Right kidney (tissue), 1 donor: ENCODE measurements around the gene RHOV.

ENCODE experiments used
- DNase-seq: peaks from one replicate; pipeline ENCODE4 v3.0.0-alpha.2; 2016

RHOV gene

DNA sequence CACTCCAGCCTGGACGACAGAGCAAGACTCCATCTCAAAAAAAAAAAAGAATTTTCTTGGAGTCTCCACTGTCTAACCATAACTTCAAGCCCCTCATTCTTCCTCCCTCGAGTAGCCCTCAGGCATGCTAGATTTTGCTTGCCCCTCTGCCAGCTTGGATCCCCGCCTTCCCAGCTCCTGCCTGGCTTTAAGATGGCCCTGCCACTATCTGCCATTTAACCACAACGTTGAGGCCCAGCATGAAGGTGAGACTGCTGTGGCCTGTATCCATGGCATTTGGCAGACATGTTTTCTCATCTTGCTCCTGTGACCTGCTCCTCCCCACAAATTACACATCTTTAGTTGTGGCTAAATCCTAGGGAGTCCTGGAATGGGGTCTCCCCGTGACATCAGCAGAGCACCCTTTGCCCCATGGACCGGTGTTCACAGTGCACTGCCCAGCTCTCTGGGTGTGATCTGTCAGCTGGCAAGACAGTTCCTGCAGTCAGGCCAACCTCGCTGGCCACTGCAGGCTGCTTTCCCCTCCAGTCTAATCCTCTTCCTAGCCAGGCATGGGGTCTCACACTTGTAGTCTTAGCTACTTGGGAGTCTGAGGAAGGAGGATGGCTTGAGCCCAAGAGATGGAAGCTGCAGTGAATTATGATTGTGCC, 30.6 kb upstream of the RHOV start:
- no peak for DNase-seq

DNA sequence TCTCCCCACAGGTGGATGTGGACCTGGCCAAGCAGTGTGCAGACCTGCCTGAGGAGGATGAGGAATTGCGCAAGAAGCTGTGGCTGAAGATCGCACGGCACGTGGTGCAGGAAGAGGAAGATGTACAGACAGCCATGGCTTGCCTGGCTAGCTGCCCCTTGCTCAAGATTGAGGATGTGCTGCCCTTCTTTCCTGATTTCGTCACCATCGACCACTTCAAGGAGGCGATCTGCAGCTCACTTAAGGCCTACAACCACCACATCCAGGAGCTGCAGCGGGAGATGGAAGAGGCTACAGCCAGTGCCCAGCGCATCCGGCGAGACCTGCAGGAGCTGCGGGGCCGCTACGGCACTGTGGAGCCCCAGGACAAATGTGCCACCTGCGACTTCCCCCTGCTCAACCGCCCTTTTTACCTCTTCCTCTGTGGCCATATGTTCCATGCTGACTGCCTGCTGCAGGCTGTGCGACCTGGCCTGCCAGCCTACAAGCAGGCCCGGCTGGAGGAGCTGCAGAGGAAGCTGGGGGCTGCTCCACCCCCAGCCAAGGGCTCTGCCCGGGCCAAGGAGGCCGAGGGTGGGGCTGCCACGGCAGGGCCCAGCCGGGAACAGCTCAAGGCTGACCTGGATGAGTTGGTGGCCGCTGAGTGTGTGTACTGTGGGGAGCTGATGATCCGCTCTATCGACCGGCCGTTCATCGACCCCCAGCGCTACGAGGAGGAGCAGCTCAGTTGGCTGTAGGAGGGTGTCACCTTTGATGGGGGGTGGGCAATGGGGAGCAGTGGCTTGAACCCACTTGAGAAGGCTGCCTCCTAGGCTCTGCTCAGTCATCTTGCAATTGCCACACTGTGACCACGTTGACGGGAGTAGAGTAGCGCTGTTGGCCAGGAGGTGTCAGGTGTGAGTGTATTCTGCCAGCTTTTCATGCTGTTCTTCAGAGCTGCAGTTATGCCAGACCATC, 28.8 kb upstream of the RHOV start:
- DNase-seq: no peak

DNA sequence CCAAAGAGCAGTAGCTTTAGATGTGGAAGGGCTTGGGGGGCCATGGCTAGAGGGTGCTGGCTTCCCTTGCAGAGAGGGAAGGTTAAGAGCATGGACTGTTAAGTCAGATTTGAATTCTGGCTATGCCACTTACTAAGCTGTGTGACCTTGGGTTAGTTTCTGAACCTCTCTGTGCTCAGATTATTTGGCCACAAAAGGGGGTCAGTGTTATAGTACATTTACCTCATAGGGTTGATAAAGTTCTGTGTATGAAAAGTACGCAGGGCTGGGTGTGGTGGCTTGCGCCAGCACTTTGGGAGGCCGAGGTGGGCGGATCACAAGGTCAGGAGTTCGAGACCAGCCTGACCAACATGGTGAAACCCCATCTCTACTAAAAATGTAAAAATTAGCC, 27.0 kb upstream of the RHOV start:
- DNase-seq: no peak

DNA sequence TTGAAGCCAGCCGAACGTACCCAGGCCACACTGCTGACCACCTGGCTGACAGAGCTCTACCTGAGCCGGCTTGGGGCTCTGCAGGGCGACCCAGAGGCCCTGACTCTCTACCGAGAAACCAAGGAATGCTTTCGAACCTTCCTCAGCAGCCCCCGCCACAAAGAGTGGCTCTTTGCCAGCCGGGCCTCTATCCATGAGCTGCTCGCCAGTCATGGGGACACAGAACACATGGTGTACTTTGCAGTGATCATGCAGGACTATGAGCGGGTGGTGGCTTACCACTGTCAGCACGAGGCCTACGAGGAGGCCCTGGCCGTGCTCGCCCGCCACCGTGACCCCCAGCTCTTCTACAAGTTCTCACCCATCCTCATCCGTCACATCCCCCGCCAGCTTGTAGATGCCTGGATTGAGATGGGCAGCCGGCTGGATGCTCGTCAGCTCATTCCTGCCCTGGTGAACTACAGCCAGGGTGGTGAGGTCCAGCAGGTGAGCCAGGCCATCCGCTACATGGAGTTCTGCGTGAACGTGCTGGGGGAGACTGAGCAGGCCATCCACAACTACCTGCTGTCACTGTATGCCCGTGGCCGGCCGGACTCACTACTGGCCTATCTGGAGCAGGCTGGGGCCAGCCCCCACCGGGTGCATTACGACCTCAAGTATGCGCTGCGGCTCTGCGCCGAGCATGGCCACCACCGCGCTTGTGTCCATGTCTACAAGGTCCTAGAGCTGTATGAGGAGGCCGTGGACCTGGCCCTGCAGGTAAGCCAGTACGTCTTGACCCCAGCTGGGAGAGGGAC, 26.4 kb upstream of the RHOV start:
- DNase-seq: no peak

DNA sequence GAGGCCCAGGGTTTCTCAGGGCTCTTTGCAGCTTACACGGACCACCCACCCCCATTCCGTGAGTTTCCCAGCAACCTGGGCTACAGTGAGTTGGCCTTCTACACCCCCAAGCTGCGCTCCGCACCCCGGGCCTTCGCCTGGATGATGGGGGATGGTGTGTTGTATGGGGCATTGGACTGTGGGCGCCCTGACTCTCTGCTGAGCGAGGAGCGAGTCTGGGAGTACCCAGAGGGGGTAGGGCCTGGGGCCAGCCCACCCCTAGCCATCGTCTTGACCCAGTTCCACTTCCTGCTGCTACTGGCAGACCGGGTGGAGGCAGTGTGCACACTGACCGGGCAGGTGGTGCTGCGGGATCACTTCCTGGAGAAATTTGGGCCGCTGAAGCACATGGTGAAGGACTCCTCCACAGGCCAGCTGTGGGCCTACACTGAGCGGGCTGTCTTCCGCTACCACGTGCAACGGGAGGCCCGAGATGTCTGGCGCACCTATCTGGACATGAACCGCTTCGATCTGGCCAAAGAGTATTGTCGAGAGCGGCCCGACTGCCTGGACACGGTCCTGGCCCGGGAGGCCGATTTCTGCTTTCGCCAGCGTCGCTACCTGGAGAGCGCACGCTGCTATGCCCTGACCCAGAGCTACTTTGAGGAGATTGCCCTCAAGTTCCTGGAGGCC, 25.6 kb upstream of the RHOV start:
- DNase-seq: no peak

DNA sequence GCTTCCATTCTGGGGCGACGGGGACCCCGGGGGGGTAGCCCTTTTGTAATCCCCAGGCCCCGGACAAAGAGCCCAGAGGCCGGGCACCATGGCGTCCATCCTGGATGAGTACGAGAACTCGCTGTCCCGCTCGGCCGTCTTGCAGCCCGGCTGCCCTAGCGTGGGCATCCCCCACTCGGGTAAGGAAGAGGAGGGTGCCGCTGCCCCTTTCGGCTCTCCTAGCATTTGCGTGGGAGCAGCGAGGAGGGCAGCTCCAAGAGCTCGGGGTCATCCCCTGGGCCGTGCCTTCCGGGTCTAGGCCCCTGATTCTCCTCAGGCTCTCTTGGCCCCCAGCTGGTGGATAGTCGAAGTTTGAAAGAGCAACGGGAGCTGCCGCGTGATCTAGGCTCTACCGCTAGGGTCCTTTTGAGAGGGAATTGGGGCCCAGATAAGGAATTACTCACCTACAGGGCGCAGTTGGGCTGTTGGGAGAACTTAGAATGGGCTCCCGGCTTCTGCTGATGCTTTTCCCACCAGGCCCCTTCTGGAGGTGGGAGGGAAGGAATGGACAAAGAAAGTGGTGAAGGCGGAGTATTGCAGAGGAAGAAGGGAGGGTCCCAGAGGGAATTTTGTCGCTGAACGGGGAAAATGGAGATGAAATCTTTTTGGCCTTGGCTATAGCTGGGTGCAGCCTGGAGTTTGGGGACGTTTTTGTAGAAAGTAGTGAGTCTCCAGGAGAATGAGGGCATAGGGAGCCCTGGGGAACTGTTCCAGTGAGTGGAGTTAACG, 20.8 kb upstream of the RHOV start:
- DNase-seq: no peak

DNA sequence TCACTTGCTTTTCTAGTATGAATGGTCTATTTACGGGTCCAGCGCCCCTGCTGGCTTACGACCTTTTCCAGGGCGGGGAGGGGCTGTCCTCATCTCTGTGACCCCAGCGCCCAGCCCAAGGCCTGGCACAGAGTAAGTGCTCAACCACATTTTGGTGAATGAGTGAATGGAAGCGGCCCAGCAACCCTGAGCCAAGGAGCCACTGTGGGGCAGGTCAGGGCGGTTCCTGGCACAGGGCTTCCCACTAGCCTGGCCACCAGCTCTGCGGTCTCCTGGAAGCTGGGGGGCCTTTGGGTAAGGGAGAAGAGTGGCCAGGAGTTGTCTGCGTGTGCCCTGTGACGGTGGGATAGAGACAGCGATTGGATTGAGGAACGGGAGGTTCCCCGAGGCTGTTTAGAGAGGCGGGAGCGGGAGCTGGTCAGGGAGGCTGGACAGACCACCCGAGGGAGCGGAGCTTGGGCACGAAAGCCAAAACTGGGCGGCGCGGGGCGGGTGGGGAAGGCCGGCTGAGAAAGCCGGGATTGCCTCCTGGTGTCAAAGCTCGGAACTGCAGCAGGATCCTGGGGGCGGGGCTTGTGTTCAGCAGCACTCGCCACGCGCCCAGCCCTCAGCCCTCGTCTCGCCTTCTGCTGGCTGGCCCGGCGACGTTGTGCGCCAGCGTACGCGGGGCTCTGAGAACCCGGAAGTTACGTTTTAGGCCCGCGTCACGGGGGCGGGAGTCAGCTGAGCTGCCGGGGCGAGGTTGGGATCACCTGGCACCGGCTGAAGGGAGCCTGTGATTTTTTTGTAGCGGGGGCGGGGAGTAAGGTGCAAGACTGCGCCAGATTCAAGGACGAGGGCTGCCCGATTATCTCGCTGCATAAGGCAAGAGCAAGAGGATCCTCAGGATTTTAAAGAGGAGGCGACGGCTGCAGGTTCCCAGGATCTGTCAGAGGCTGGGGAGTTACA, 20.0 kb upstream of the RHOV start, which contains the start of gene VPS18:
TSS of gene VPS18 (plus strand) at position 718 of the 948 bp plus-strand sequence. CDS start 319 bp downstream, outside the sequence.
- peak; percentile 97 for DNase-seq

DNA sequence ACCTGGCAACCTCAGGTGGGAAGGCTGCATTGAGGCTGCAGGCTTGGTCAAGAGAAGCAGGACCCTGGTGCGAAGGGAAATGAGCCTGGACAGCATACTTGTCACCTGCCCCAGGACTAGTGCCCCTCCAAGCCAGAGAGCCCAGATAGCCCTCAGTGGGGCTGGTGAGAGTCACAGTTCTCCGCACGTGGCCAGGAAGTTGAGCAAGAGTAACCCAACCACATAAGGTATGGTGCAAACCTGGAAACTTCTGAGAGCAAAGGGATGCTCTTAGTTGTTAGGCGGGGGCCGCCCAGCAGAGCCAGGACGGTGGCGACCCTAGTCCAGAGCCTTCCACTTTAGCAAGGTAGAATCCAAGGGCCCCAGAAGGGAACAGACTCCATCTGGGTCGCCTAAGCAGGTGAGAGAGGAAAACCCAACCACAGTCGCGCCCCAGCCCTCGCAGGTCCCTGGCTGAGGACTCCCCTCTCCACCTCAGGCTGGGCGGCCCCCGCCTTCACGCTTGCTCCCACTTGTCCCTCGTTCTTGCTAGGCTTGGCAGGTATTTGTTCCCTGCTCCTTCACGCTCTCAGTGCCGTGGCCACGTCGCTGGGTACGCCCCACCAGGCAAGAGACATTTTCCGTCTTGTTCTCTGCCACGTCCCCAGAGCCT, 19.1 kb upstream of the RHOV start:
- DNase-seq: no peak

DNA sequence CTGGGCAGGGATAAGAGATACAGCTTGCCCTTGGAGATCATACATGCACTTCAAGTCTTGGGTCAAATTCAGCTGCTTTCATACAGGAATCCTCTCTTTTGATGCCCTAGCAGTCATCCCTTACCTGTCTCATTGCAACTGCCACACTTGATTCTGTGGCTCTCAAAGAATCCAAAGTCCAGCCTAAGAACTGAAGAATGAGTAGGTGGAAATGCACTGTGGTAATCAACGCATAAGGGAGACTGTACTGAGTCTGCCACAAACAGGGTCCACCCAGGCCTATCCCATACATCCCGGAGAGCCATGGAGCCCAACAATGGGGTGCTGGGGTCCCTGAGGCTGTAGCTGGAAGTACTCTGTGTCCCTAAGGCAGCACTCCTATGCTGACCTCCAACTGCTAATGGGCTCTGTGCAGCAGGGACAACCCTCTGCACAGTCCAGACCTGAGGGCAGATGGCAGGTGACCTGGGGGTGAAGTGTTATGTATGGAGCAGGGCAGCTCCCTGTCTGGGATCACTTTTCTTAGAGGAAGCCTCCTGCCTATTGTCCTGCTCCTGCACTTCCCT, 18.5 kb upstream of the RHOV start:
- no peak for DNase-seq

DNA sequence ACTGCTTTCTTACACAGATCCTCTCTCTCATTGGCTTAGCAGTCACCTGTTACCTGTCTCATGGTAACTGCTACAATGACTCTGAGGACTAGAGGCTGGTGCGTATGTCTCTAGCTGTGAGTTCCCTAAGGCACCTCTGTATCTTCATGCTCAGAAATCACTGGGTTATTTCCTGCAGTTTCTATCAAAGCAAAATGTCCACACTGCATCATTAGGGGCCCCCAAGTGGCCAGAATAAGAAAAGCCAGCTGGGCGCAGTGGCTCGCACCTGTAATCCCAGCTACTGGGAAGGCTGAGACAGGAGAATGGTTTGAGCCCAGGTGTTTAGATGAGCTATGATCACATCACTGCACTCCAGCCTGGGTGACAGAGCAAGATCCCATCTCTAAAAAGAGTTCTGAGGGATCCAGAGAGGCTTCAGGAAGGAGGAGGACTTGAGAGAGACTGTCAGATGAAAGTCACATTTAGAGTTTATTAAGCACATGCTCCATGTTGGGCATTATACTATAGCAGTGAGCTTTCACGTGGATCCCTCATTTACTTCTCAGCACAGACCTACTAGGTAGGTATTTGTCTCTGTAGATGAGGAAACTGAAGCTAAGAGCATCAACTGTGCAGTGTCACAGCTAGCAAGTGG, 17.9 kb upstream of the RHOV start:
- peak; percentile 51 for DNase-seq

DNA sequence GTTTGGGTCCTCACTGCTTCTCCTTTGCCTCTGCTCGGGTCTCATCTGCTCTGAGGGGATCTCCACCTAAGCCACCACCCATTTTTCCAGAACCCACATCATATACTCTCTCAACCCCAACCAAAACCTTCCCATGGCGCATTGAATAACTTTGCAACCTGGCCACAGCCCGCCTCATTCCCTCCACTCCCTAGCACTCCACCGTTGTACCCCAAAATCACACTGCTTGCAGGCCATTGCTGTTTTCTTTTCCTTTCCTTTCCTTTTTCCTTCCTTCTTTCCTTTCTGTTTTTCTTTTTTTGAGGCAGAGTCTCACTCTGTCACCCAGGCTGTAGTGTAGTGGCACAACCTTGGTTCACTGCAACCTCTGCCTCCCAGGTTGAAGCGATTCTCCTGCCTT, 17.1 kb upstream of the RHOV start:
- DNase-seq: no peak

DNA sequence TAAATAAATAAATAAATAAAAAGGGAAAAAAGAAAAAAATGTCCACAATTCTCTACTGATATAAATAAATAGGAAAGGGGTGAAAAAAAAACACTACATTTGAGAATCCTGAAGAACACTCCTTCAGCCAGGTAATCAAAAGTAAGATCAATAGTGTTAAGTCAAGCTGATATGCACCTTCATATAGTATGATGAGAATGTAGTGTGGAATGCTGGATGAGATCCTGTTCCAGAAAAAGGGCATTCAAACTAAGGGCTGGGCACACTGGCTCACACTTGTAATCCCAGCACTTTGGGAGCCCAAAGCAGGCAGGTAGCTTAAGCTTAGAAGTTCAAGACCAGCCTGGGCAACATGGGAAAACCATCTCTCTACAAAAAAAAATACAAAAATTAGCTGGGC, 15.1 kb upstream of the RHOV start:
- no peak for DNase-seq

DNA sequence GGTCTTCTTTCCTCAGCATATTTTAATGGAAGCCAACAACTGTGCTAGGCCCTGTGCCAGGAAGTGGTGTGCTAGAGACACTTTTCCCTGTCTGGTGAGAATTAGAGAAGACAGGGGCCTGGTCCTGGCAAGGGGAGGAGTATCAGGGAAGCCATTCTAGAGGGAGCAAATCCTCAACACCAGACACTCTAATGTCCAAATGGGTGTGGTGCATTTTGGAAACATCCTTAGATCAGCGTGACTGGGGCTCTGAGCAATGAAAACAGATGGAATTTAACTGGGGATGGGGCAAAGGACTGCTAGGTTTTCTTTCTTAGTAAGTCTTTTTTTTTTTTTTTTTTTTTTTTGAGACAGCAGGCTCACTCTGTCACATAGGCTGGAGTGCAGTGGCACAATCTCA, 12.6 kb upstream of the RHOV start:
- no peak for DNase-seq

DNA sequence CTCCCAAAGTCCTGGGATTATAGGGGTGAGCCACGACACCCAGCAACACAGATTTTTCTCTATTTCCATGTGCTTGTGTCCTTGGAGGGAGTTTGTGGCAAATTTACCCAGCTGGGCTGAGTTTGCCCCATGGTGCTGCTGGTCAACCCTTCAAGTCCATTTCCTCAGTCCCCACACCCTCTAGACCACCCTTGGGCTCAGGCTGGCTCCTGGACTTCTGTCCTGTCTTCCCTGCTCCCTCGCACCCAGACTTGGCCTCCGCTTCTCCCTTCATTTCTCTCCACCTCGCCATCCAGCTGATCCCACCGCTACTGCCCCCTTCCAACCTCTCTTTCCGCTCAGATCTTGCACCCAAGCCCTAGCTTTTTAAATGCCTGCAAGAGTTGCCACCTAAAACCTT, 7.3 kb upstream of the RHOV start:
- no peak for DNase-seq

DNA sequence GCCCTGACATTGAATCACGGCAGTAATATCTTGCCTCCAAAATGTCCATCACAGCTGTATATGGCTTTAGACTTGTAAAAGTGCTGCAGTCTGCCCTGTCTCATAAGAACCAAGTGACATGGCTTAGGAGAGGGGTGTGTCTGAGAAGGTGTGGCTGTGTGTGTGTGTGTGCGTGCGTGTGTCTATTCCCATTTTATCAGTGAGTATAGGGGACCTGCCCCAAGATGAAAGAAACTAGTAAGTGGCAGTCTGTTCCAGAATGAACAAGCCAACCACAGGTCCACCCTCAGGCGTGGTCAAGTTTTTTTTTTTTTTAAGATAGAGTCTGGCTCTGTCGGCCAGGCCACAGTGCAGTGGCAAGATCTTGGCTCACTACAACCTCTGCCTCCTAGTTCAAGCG, 5.6 kb upstream of the RHOV start:
- DNase-seq: no peak

DNA sequence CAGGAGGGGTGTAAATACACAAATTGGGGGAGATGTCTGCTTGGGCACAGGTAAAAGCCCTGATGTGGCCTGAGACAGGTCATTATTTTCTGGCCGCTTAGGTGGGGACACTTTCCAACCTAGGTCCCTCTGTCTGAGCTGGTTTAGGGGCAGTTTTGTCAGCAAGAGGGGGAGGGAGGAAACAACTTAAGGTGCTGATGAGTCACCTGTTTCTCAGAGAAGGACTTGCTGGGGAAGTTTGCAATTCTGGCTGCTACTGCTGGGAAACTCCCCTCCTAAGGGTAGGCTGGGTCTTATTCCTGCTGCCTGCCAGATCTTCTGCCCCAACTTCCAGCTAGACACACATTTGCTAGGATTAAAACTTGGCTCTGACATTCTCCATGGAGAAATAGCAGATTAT, 4.8 kb upstream of the RHOV start:
- DNase-seq: no peak

DNA sequence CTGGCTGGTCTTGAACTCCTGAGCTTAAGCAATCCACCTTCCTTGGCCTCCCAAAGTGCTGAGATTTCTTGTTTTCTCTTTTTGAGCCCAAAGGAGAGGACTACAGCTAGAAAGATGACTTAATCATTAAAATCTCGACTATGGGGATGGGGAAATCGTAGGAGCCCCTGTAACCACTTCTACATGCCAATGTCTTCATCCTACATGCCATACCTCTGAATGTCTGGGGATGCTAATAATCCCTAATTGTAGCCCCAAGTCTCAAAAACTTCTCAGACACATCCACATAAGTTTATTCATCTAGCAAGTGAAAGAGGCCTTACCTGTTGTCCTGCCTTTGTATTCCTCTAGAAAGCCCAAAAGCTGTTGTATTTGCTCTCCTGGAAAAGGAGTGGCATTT, 3.7 kb upstream of the RHOV start:
- DNase-seq: no peak

DNA sequence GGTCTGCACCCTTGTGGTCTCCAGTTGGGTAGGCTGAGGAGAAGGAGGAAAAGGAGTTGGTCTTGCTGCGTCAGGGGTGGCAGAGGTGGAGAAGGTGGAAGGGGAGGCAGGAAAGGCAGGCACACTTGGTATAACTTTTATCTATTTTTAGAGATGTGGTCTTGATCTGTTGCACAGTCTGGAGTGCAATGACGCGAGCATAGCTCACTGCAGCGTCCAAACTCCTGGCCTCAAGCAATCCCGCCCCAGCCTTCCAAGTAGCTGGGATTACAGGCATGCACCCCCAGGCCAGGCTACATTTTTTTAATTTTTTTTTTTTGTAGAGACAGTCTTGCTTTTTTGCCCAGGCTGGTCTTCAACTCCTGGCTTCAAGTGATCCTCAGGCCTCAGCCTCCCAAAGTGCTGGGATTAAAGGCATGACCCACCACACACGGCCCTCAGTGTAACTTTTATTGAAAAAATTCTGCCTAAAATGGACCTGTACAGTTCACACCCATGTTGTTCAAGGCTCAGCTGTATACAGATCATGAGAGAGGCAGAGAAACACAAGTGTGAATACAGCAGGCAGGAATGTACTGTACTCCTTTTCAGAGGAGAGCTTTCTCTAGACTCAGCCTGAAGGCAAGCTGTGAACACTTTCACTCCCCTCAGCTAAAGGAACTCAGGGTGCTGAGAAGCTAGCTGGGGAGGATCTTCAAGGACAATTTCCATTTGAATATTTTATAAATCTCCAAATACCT, 2.1 kb upstream of the RHOV start:
- no peak for DNase-seq
